Skeletal muscle tissue (tissue), 4 donors: ENCODE measurements around the gene MYO5C. TPM values are rescaled to one million over a fixed set of nuclear protein-coding genes. Genes with fewer than 3 reads are reported as not detected.

Source experiments
- H3K27ac ChIP-seq: one replicate; pipeline ENCODE4 v1.7.0; 2013; ENCODE audit warnings: mild to moderate bottlenecking, low read depth, low read length, inconsistent platforms
- H3K27me3 ChIP-seq, 3 donors: one replicate each; pipeline ENCODE4 v1.7.0; 2013; ENCODE audit warnings: low read length in 3 of 3; ENCODE audit not compliant: control insufficient read depth in 3 of 3, insufficient read depth in 3 of 3
- H3K36me3 ChIP-seq, 3 donors: one replicate each; pipeline ENCODE4 v1.7.0; 2013; ENCODE audit warnings: low read length in 3 of 3; ENCODE audit not compliant: control insufficient read depth in 3 of 3, insufficient read depth in 3 of 3
- H3K4me1 ChIP-seq, 3 donors: one replicate each; pipeline ENCODE4 v1.7.0; 2013; ENCODE audit warnings: low read length in 3 of 3, mild to moderate bottlenecking in 3 of 3; ENCODE audit not compliant: control insufficient read depth in 3 of 3, insufficient read depth in 3 of 3
- H3K4me3 ChIP-seq, 3 donors: one replicate each; pipeline ENCODE4 v1.7.0; 2013; ENCODE audit warnings: low read length in 3 of 3
- H3K9ac ChIP-seq, 3 donors: one replicate each; pipeline ENCODE4 v1.7.0; 2013; ENCODE audit warnings: low read length in 3 of 3, mild to moderate bottlenecking in 3 of 3, moderate library complexity in 2 of 3, low read depth in 1 of 3
- H3K9me3 ChIP-seq, 3 donors: one replicate each; pipeline ENCODE4 v1.7.0; 2013; ENCODE audit warnings: low read length in 3 of 3; ENCODE audit not compliant: control insufficient read depth in 3 of 3
- total RNA-seq: library from RNA; depleted of rRNA; stranded (reverse); fragments of >200 nt; gene quantifications from one replicate; pipeline ENCODE4 v1.2.3, GENCODE V29; 2014
- donor health status: Osteomylitis.

Gene MYO5C
- total RNA-seq, 1 donor from 2014 or later = 3.7 TPM

DNA sequence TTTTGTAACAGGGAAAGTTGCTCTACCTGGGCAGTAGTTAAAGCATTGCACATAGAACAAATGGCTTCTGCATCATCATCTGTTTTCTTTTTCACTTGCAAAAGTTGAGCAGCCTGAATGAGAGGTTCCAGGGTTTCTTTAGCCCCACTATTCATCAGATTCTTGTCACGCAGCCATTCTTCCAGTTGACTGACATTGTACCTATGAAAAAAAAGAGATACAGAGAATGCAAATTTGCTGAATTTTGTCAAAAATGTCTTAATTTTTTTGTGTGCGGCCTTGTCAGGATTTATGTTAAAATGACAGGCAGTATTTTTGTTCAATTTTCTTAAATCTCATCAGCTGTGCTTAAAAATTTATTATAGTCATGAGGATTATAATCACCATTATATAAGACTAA lies 21.4 kb upstream of the MYO5C start:
- H3K4me3 ChIP-seq = no peak overlapping the region
- H3K27ac ChIP-seq = no peak overlapping the region
- peaks cover 32 to 50% (median 42%) of the 10 kb centered on the region in 3 donors for H3K36me3 ChIP-seq
- peaks cover 0 to 5% (median 0%) of the 10 kb centered on the region in 3 donors for H3K4me1 ChIP-seq
- no peak overlapping the region for H3K9ac ChIP-seq
- no peaks in the 10 kb centered on the region for H3K27me3 ChIP-seq
- H3K9me3 ChIP-seq = no peaks in the 10 kb centered on the region

DNA sequence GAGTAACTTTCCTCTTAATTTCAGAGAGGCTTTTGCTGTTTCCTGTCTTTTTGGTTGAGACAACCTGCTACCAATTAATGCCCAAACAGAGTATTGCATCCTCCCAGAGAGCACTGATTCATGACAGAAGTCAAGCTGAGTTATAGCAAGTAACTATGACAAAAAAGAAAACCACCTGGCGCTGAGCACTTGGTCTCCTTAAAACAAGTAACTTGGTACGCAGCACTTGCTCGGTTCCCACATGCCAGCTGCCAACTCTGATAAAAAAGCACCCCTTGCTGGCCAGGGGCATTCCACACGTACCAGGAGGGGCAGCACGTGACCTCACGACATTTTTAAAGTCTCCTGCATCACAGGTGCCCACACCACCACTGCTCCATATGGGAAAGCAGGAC lies 13.5 kb upstream of the MYO5C start:
- no peak overlapping the region for H3K27ac ChIP-seq
- no peaks in the 10 kb centered on the region for H3K27me3 ChIP-seq
- H3K4me1 ChIP-seq = no peaks in the 10 kb centered on the region
- no peaks in the 10 kb centered on the region for H3K9me3 ChIP-seq
- H3K36me3 ChIP-seq = peaks cover 14 to 20% (median 20%) of the 10 kb centered on the region in 3 donors
- H3K4me3 ChIP-seq = no peak overlapping the region
- no peak overlapping the region for H3K9ac ChIP-seq

DNA sequence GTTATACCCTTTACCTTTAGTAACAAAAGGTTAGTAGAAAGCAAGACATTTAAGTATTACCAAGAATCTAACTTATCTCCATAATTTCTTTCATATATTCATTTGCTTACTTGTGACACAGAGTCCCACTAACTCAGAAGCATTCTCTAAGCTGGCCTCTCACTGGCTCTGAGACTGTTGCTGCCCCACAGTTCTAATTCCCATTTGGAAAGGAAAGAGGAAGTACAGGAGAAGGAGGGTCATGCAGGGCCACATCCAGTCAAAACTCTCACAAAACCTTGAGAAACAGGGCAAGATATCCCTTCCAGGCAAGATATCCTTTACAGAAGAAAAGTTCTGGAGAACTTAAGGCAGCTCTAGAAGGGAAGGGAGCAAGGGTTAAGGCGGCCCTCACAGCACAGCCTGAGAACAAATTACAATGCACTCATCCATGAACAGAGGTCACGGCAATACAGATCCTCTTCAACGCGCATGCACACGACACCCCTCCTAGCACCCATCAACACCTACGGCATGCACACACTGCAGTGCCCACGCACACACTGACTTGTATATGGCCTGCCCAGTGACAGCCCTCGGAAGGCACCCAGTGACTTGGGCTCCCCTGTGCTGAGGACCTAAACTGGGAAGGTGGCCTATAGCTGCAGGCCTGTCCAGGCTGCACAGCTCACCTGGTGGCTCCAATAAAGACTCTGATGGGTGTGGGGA lies 13.0 kb upstream of the MYO5C start:
- Histone ChIP-seq H3K27ac (no peak overlapping the region), H3K36me3 (peaks cover 14 to 20% (median 19%) of the 10 kb centered on the region in 3 donors), H3K9ac (no peak overlapping the region), H3K9me3 (no peaks in the 10 kb centered on the region), H3K4me3 (no peak overlapping the region), H3K4me1 (no peaks in the 10 kb centered on the region), H3K27me3 (no peaks in the 10 kb centered on the region)

DNA sequence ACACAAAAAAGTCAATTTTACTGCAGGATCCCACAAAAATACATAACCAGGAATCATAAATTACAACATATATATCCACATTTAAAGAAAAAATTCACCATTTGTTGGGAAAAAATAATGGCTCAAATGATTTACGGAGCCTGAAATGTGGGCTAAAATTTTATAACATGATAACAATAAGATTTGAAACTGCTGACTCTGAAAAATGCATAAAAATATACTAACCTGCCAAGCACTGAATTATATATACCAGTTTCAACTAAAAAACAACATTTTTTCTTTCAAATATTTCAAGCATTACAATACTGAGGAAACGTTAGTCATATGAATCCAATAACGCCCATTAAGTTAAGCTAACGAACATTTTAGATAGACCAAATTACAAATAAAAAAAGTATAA lies 12.2 kb upstream of the MYO5C start:
- Histone ChIP-seq H3K4me1 (no peaks in the 10 kb centered on the region), H3K27ac (no peak overlapping the region), H3K9me3 (no peaks in the 10 kb centered on the region), H3K4me3 (no peak overlapping the region), H3K27me3 (no peaks in the 10 kb centered on the region), H3K36me3 (peaks cover 12 to 17% (median 14%) of the 10 kb centered on the region in 3 donors), H3K9ac (no peak overlapping the region)

DNA sequence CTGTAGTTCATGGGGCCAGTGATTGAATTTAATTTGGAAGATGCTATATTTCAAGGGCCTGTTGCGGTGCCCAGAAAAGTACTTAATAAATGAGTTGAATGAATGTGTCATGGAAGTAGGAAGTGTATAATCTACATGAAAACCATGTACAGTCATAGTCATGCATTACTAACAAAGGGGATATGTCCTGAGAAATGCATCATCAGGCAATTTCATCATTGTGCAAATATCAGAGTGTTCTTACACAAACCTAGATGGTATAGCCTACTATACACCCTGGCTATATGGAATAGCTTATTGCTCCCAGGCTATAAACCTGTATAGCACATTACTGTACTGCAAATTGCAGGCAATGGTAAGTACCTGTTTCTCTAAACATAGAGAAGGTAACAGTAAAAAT lies 10.7 kb upstream of the MYO5C start:
- H3K36me3 ChIP-seq = peaks cover 9 to 16% (median 11%) of the 10 kb centered on the region in 3 donors
- no peaks in the 10 kb centered on the region for H3K9me3 ChIP-seq
- H3K9ac ChIP-seq = no peak overlapping the region
- H3K4me3 ChIP-seq = no peak overlapping the region
- no peaks in the 10 kb centered on the region for H3K4me1 ChIP-seq
- no peaks in the 10 kb centered on the region for H3K27me3 ChIP-seq
- no peak overlapping the region for H3K27ac ChIP-seq

DNA sequence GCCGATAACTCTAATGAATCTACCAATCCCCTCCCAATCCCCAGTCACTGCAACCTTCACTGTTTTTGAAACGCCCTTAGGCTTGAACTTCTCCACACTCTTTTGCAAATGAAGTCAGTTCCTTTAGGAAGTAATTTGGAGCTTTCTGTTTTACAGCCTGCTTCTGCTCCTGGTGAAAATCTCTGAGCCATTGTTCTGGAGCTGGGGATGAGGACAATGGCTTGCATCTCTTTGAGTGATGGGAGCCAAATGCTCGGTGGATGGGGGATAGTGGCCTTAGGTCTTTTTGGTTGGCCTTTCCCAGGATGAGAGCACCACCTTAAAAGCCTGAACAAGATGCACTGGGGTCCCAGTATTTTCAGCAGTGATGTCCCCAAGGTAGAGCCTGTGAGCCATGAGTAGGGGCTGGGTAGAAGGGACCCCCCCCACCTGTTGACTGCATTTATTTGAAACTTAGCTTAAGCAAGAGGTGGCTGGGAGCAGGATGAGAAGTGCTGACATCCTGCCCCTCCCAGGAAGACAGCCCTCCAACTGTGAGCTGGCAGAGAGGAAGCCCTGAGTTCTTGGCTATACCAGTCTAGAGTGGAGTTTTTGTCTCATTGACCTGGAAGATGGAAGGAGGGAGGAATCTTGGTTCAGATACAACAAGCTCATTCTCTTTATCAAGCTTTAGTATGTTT lies 7.6 kb upstream of the MYO5C start:
- Histone ChIP-seq H3K36me3 (no peaks in the 10 kb centered on the region), H3K4me3 (no peak overlapping the region), H3K9me3 (no peaks in the 10 kb centered on the region), H3K27me3 (no peaks in the 10 kb centered on the region), H3K9ac (no peak overlapping the region), H3K4me1 (no peaks in the 10 kb centered on the region), H3K27ac (no peak overlapping the region)

DNA sequence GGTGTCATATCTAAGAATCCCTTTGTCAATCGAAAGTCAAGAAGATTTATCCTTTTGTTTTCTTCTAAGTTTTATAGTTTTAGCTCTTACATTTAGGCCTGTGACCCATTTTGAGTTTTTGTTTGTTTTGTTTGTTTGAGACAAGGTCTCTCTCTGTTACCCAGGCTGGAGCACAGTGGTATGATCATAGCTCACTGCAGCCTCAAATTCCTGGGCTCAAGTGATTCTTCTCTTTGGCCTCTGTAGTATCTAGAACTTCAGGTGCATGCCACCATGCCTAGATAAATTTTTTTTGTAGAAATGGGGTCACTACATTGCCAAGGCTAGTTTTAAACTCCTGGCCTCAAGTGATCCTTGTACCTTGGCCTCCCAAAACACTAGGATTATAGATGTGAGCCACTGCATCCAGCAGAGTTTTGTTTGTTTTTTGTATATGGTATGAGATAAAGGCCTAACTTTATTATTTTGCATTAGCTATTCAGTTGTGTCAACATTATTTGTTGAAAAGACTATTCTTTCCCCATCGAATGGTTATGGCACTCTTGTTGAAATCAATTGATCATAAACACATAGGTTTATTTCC lies 5.8 kb upstream of the MYO5C start:
- H3K9me3 ChIP-seq = no peaks in the 10 kb centered on the region
- no peaks in the 10 kb centered on the region for H3K4me1 ChIP-seq

DNA sequence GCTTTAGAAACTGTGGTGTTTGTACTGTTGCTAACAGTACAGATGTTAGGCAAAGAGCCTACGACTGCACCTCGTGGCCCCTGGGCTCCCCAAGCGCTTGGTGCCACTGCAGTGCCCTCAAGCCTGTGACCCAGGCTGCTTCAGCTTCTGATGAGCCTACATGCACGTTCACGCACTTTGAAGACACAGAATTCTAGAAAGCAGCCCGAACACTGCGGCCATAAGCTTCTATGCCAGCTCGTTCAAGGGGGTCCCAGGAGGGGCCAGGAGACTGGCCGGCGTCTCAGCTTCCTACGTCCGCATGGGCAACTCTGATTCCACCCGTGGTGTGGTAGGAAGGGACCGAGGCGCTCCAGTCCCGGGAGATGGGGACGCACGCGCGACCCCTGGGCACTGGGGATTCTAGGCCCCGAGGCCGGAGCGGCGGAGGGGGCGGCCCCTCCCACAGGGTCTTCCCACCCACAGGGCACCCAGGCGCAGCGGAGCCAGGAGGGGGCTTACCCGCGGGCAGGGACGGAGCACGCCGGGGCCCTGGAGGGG lies 653 bp downstream of the MYO5C start:
- Histone ChIP-seq H3K9ac (peak overlapping the region in 2 of 3 donors; percentile 57 to 71), H3K36me3 (no peaks in the 10 kb centered on the region), H3K27ac (peak overlapping the region; percentile 5), H3K4me1 (peaks cover 0 to 7% (median 6%) of the 10 kb centered on the region in 3 donors), H3K4me3 (peak overlapping the region; percentile 19 to 72 (median 67)), H3K9me3 (no peaks in the 10 kb centered on the region), H3K27me3 (peaks cover 0 to 7% (median 0%) of the 10 kb centered on the region in 3 donors)

More for the DNA sequence above, 5.8 kb upstream of the MYO5C start:
- Histone ChIP-seq H3K4me3 (no peak overlapping the region), H3K36me3 (no peaks in the 10 kb centered on the region), H3K27me3 (no peaks in the 10 kb centered on the region), H3K27ac (no peak overlapping the region), H3K9ac (no peak overlapping the region)

DNA sequence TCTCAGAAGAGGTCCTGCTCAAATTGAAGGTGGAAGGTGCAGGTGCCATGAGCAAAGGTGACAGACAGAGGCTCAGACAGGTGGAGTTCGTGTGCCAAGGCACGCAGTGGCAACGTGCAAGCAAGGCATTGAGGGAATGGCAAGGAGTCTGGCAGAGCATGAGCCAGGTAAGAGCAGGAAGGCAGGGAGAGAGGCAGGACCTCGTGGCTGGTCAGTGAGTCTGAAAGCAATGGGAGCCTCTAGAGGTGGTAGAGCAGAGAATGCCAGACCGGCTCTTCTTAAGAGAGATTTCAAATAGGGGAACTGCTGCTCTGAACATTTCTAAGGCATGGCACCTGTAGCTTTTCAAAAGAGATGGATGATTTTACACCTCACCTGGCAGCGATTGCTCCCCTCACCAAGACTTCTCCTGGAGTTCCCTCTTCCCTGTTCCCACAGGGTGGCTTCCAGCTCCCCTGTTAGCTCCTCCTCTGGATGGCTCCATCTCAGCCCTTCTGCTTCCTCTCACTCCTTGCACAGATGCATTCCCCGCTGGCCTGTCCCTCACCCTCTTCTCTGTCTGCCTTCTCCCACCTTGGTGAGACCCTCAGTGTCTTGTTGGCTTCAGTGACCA lies 2.7 kb downstream of the MYO5C start:
- H3K9me3 ChIP-seq = no peaks in the 10 kb centered on the region
- peaks cover 0 to 7% (median 6%) of the 10 kb centered on the region in 3 donors for H3K4me1 ChIP-seq
- H3K9ac ChIP-seq = no peak overlapping the region
- H3K27ac ChIP-seq = no peak overlapping the region
- H3K36me3 ChIP-seq = no peaks in the 10 kb centered on the region
- H3K4me3 ChIP-seq = no peak overlapping the region
- H3K27me3 ChIP-seq = peaks cover 0 to 7% (median 0%) of the 10 kb centered on the region in 3 donors
